Esophagus (tissue), 2 donors: ENCODE measurements around the gene ANKRD26. TPM values are rescaled to one million over a fixed set of nuclear protein-coding genes. Genes with fewer than 3 reads are reported as not detected.
"Not testable (repeated sequence)": the region's sequence is repeated elsewhere in the genome, so short reads cannot be mapped to it uniquely, and the experiment has no call there.

Experiments
- H3K27ac ChIP-seq, 2 donors: one replicate each; pipeline ENCODE4 v1.5.1; 2013; ENCODE audit warnings: low read depth in 2 of 2, mild to moderate bottlenecking in 2 of 2, inconsistent platforms in 1 of 2, low read length in 1 of 2, moderate library complexity in 1 of 2
- H3K27me3 ChIP-seq, 2 donors: one replicate each; pipeline ENCODE4 v1.6.1; 2013; ENCODE audit warnings: low read length in 2 of 2, control low read depth in 1 of 2, mild to moderate bottlenecking in 1 of 2; ENCODE audit not compliant: insufficient read depth in 2 of 2, control insufficient read depth in 1 of 2
- H3K36me3 ChIP-seq, 2 donors: one replicate each; pipeline ENCODE4 v1.6.1; 2013; ENCODE audit warnings: low read length in 1 of 2; ENCODE audit not compliant: control insufficient read depth in 2 of 2, insufficient read depth in 2 of 2
- H3K4me1 ChIP-seq, 2 donors: one replicate each; pipeline ENCODE4 v1.6.1; 2013; ENCODE audit warnings: low read length in 1 of 2; ENCODE audit not compliant: control insufficient read depth in 2 of 2, insufficient read depth in 2 of 2
- H3K4me3 ChIP-seq, 2 donors: one replicate each; pipeline ENCODE4 v1.5.1; 2013; ENCODE audit warnings: low read length in 2 of 2, mild to moderate bottlenecking in 2 of 2, low read depth in 1 of 2, moderate library complexity in 1 of 2
- H3K9me3 ChIP-seq, 2 donors: one replicate each; pipeline ENCODE4 v1.6.1; 2013; ENCODE audit warnings: mild to moderate bottlenecking in 2 of 2, low read depth in 1 of 2, low read length in 1 of 2, moderate library complexity in 1 of 2; ENCODE audit not compliant: control insufficient read depth in 2 of 2, insufficient read depth in 1 of 2
- WGBS, 2 donors: extraction: QIAGEN DNeasy Blood & Tissue Kit; methylation state at CpG; one replicate each; pipeline ENCODE4 v1.1.7; 2013; 5-methylcytosine and 5-hydroxymethylcytosine counted together
- polyA plus RNA-seq, 2 donors: library from polyadenylated mRNA; stranded (reverse); fragments of 200-250 nt; gene quantifications; one replicate each; pipeline ENCODE4 v1.2.3, GENCODE V29; 2013
- donor health status: healthy with polysubstance abuse.
- donor health status: Bipolar disorder and iron deficiency.

ANKRD26 gene
- polyA plus RNA-seq, 2 donors, result 1.5 to 2.6 TPM

GRCh38 chr10:27099448-27099847 is 846 bp downstream of the ANKRD26 start:
- H3K9me3 ChIP-seq, result no peaks in the 10 kb centered on the region
- H3K4me3 ChIP-seq, result peak overlapping the region; percentile 73 to 77
- H3K27me3 ChIP-seq, result no peaks in the 10 kb centered on the region
- no peaks in the 10 kb centered on the region for H3K4me1 ChIP-seq
- H3K36me3 ChIP-seq, result no peaks in the 10 kb centered on the region
- 44 to 50% methylated on average over 11 of the region's 11 CpGs for WGBS, 2 donors
- H3K27ac ChIP-seq, result peak overlapping the region in 1 of 2 donors; percentile 94

GRCh38 chr10:27088119-27089044 is 11.9 kb downstream of the ANKRD26 start:
- Histone ChIP-seq H3K9me3 (no peaks in the 10 kb centered on the region), H3K4me3 (no peak overlapping the region), H3K27me3 (no peaks in the 10 kb centered on the region), H3K36me3 (no peaks in the 10 kb centered on the region), H3K4me1 (no peaks in the 10 kb centered on the region), H3K27ac (no peak overlapping the region)
- 83 to 92% methylated on average over 5 of the region's 5 CpGs for WGBS, 2 donors

- Histone ChIP-seq H3K36me3 (peaks cover 3 to 21% of the 10 kb centered on the region in 2 donors), H3K9me3 (no peaks in the 10 kb centered on the region)
- 91 to 92% methylated on average over 6 of the region's 6 CpGs for WGBS, 2 donors
Observed at GRCh38 chr10:27072436-27073114, 27.7 kb downstream of the ANKRD26 start.

GRCh38 chr10:27068217-27068891 is 31.9 kb downstream of the ANKRD26 start:
- 89 to 91% methylated on average over 2 of the region's 2 CpGs for whole genome bisulfite sequencing, 2 donors
- H3K4me1 ChIP-seq, result no peaks in the 10 kb centered on the region
- H3K27me3 ChIP-seq, result no peaks in the 10 kb centered on the region
- H3K4me3 ChIP-seq, result no peak overlapping the region
- H3K9me3 ChIP-seq, result no peaks in the 10 kb centered on the region
- H3K27ac ChIP-seq, result no peak overlapping the region
- H3K36me3 ChIP-seq, result peaks cover 3 to 20% of the 10 kb centered on the region in 2 donors

More at GRCh38 chr10:27072436-27073114, 27.7 kb downstream of the ANKRD26 start:
- H3K27ac ChIP-seq, result no peak overlapping the region
- no peak overlapping the region for H3K4me3 ChIP-seq
- H3K4me1 ChIP-seq, result no peaks in the 10 kb centered on the region
- no peaks in the 10 kb centered on the region for H3K27me3 ChIP-seq

GRCh38 chr10:27065084-27065483 is 35.2 kb downstream of the ANKRD26 start:
- H3K27ac ChIP-seq, result no peak overlapping the region
- no peak overlapping the region for H3K4me3 ChIP-seq
- no peaks in the 10 kb centered on the region for H3K27me3 ChIP-seq
- no peaks in the 10 kb centered on the region for H3K4me1 ChIP-seq
- H3K36me3 ChIP-seq, result peaks cover under 1 to 5% of the 10 kb centered on the region in 2 donors
- no peaks in the 10 kb centered on the region for H3K9me3 ChIP-seq
- WGBS, 2 donors, result 96 to 98% methylated on average over 2 of the region's 2 CpGs

- no peaks in the 10 kb centered on the region for H3K9me3 ChIP-seq
- no peaks in the 10 kb centered on the region for H3K4me1 ChIP-seq
- no peak overlapping the region for H3K27ac ChIP-seq
- H3K27me3 ChIP-seq, result no peaks in the 10 kb centered on the region
- no peak overlapping the region for H3K4me3 ChIP-seq
- peaks cover 0 to 3% of the 10 kb centered on the region in 2 donors for H3K36me3 ChIP-seq
Observed at GRCh38 chr10:27052656-27053055, 47.6 kb downstream of the ANKRD26 start.

- H3K4me1 ChIP-seq, H3K36me3 ChIP-seq: not testable (repeated sequence)
Observed at GRCh38 chr10:27045247-27045646, 55.0 kb downstream of the ANKRD26 start.

GRCh38 chr10:27041196-27041595 is 59.1 kb downstream of the ANKRD26 start:
- no peak overlapping the region for H3K27ac ChIP-seq
- WGBS, 2 donors, result 94 to 95% methylated on average over 2 of the region's 2 CpGs
- no peaks in the 10 kb centered on the region for H3K4me1 ChIP-seq
- no peaks in the 10 kb centered on the region for H3K36me3 ChIP-seq
- no peaks in the 10 kb centered on the region for H3K9me3 ChIP-seq
- H3K4me3 ChIP-seq, result no peak overlapping the region
- no peaks in the 10 kb centered on the region for H3K27me3 ChIP-seq

More at GRCh38 chr10:27045247-27045646, 55.0 kb downstream of the ANKRD26 start:
- H3K27me3 ChIP-seq, H3K4me3 ChIP-seq, H3K9me3 ChIP-seq, H3K27ac ChIP-seq: not testable (repeated sequence)
- WGBS, 2 donors, result 95 to 98% methylated on average over 4 of the region's 4 CpGs

- Histone ChIP-seq H3K36me3 (no peaks in the 10 kb centered on the region), H3K4me3 (no peak overlapping the region), H3K4me1 (no peaks in the 10 kb centered on the region), H3K9me3 (no peaks in the 10 kb centered on the region), H3K27me3 (no peaks in the 10 kb centered on the region), H3K27ac (no peak overlapping the region)
- 98 to 99% methylated on average over 5 of the region's 5 CpGs for WGBS, 2 donors
Observed at GRCh38 chr10:27038168-27038567, 62.1 kb downstream of the ANKRD26 start.
